ENCODE results near the gene MARK3. TPM values are rescaled to one million over a fixed set of nuclear protein-coding genes. Genes with fewer than 3 reads are reported as not detected.

MARK3 gene
- total RNA-seq, 1 experiment from 2014 or later: 81.9 TPM

DNA sequence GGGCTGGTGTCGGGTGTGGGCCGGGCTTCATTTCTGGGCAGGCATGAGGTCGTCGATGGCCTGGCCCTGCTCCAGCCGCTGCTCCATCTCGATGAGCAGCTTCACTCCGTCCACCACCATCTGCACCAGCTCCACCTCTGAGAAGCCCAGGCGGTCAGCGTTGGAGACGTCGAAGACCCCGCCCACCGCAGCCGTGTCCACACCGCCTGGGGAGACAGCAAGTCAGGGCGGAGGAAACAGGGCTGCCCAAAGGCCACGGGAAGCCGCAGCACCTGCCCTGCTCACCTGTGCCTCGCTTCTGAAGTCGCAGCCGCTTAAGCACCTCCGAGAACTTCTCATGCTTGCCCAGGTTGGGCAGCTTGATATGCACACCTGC, 134.6 kb downstream of the MARK3 start:
- Histone ChIP-seq H3T11ph (ENCODE audit: low read length) (no peak overlapping the region), H2BK12ac (ENCODE audit: insufficient read length, low read depth, low read length) (no peak overlapping the region), H3K23ac (ENCODE audit: insufficient read length, low read depth, low read length) (no peak overlapping the region), H2BK120ac (ENCODE audit: low read depth, low read length, poor library complexity, severe bottlenecking) (no peak overlapping the region), H3K9me3 (ENCODE audit: control insufficient read depth, low read depth, low read length) (no peaks in the 10 kb centered on the region), H3K4me1 (ENCODE audit: insufficient read depth, low read length) (no peaks in the 10 kb centered on the region), H3K27ac (ENCODE audit: insufficient read length, low read depth, low read length) (no peak overlapping the region), H2BK5ac (ENCODE audit: insufficient read length, low read length) (no peak overlapping the region), H3K79me2 (ENCODE audit: insufficient read depth, low read length) (no peaks in the 10 kb centered on the region), H2BK20ac (ENCODE audit: low read depth, low read length, poor library complexity, severe bottlenecking) (no peak overlapping the region), H2BK15ac (ENCODE audit: low read depth, low read length) (no peak overlapping the region), H3K79me1 (ENCODE audit: insufficient read depth, low read depth, low read length, poor library complexity, severe bottlenecking) (no peaks in the 10 kb centered on the region), H3K14ac (ENCODE audit: insufficient read depth, low read length) (no peak overlapping the region), H3K4me2 (ENCODE audit: insufficient read depth, insufficient read length, low read length) (no peak overlapping the region), H4K91ac (ENCODE audit: insufficient read length, low read depth, low read length) (no peak overlapping the region), H4K8ac (replicated peaks; ENCODE audit: insufficient read length, low read depth, low read length) (no peak overlapping the region), H3K9ac (ENCODE audit: extremely low read depth, insufficient read length, low read length) (no peak overlapping the region), H4K5ac (ENCODE audit: insufficient read length, low read depth, low read length) (no peak overlapping the region), H3K4ac (ENCODE audit: low read depth, low read length) (no peak overlapping the region), H2AFZ (ENCODE audit: low read length) (no peak overlapping the region), H2AK5ac (ENCODE audit: insufficient read length, low read length) (no peak overlapping the region), H4K20me1 (ENCODE audit: control insufficient read depth, insufficient read depth, insufficient read length) (peaks cover 3% of the 10 kb centered on the region), H3K18ac (ENCODE audit: insufficient read length, low read depth, low read length) (no peak overlapping the region), H3K56ac (ENCODE audit: insufficient read length, low read depth, low read length) (no peak overlapping the region), H3K23me2 (ENCODE audit: insufficient read length, low read depth, low read length, poor library complexity, severe bottlenecking) (peaks cover 12% of the 10 kb centered on the region), H3K27me3 (ENCODE audit: insufficient read depth, low read length) (peaks cover 7% of the 10 kb centered on the region; the same call in 1 of the 2 replicates)
- WGBS (ENCODE audit: extremely low coverage, insufficient read length, low lambda C conversion rate): no CpG with 5 or more reads among the region's 22 CpGs
- H3K4me1 Mint-ChIP-seq: peaks cover 17 to 39% of the 10 kb centered on the region in 2 experiments
- H3K27me3 Mint-ChIP-seq (ENCODE audit: low read depth): peaks cover 17% of the 10 kb centered on the region
- H3K36me3 Mint-ChIP-seq (ENCODE audit: insufficient read depth in 1 of 3, low read depth in 3 of 3): peaks cover 10 to 15% (median 13%) of the 10 kb centered on the region in 3 experiments
- peak overlapping the region; percentile 42 to 73 for H3K4me3 Mint-ChIP-seq
- peak overlapping the region in 1 of 3 experiments; percentile 91; a peak in 2 of 7 replicates for H3K27ac Mint-ChIP-seq
- H3K9me3 Mint-ChIP-seq: peaks cover 4 to 5% of the 10 kb centered on the region in 2 experiments; a peak in 3 of 5 replicates
- no peak for DNase-seq
- TF ChIP-seq, protein P1, sequence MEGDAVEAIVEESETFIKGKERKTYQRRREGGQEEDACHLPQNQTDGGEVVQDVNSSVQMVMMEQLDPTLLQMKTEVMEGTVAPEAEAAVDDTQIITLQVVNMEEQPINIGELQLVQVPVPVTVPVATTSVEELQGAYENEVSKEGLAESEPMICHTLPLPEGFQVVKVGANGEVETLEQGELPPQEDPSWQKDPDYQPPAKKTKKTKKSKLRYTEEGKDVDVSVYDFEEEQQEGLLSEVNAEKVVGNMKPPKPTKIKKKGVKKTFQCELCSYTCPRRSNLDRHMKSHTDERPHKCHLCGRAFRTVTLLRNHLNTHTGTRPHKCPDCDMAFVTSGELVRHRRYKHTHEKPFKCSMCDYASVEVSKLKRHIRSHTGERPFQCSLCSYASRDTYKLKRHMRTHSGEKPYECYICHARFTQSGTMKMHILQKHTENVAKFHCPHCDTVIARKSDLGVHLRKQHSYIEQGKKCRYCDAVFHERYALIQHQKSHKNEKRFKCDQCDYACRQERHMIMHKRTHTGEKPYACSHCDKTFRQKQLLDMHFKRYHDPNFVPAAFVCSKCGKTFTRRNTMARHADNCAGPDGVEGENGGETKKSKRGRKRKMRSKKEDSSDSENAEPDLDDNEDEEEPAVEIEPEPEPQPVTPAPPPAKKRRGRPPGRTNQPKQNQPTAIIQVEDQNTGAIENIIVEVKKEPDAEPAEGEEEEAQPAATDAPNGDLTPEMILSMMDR (conservative IDR thresholded peaks at IDR 0.05): no peak

Measured in H9 (cell line).